GM13976 (cell line): Measurements from ENCODE around the gene NDUFS4.
"Not testable (repeated sequence)": the region's sequence is repeated elsewhere in the genome, so short reads cannot be mapped to it uniquely, and the experiment has no call there.

Experiments
- DNase-seq: peaks from one replicate; pipeline ENCODE4 v3.0.0; 2012; ENCODE audit warnings: low spot score
- CTCF ChIP-seq: IDR thresholded peaks from 2 replicates; pipeline ENCODE4 v1.5.1; 2012; ENCODE audit warnings: borderline replicate concordance, mild to moderate bottlenecking; ENCODE audit not compliant: insufficient read depth; ENCODE audit errors: extremely low read depth, missing control alignments, control extremely low read depth
- in situ Hi-C: fragments of 300-500 bp; cut with MboI; formaldehyde crosslinking; loops from one replicate; pipeline ENCODE4 v1.12.0; 2022; ENCODE audit warnings: low sequenced_read_pairs, mixed read lengths, inconsistent platforms; ENCODE audit not compliant: unreplicated experiment

The NDUFS4 gene

GRCh38 chr5:53542926-53543325 is 17.5 kb upstream of the NDUFS4 start:
- no peak for DNase-seq
- in situ Hi-C loops, result no loop called here
- TF ChIP-seq CTCF, result no peak

- in situ Hi-C loops, result no loop called here
- no peak for DNase-seq
These were observed 17.0 kb upstream of the NDUFS4 start for GRCh38 chr5:53543401-53543800.

GRCh38 chr5:53545744-53546143 is 14.7 kb upstream of the NDUFS4 start:
- TF ChIP-seq CTCF, result no peak
- no peak for DNase-seq
- in situ Hi-C loops, result no loop called here

More at GRCh38 chr5:53543401-53543800, 17.0 kb upstream of the NDUFS4 start:
- no peak for TF ChIP-seq CTCF

GRCh38 chr5:53547226-53547625 is 13.2 kb upstream of the NDUFS4 start:
- no peak for TF ChIP-seq CTCF
- DNase-seq, result no peak
- in situ Hi-C loops, result no loop called here

GRCh38 chr5:53548501-53548900 is 11.9 kb upstream of the NDUFS4 start:
- DNase-seq, in situ Hi-C loops: not testable (repeated sequence)

- in situ Hi-C loops, result no loop called here
- no peak for TF ChIP-seq CTCF
- DNase-seq, result no peak
These were observed 10.6 kb upstream of the NDUFS4 start for GRCh38 chr5:53549792-53550191.

GRCh38 chr5:53552561-53552960 is 7.9 kb upstream of the NDUFS4 start:
- no peak for TF ChIP-seq CTCF
- in situ Hi-C loops, result no loop called here
- DNase-seq, result no peak
